H1 (cell line): ENCODE results near the gene PRSS8. TPM values are rescaled to one million over a fixed set of nuclear protein-coding genes. Genes with fewer than 3 reads are reported as not detected.

Source experiments
- POLR2A ChIP-seq, 2 experiments: IDR thresholded peaks; 1 replicate in 1 of 2; 2 replicates in 1 of 2; pipeline ENCODE4 v1.6.1; 2011; ENCODE audit warnings: low read depth in 2 of 2, low read length in 2 of 2, mild to moderate bottlenecking in 2 of 2; ENCODE audit errors: control extremely low read depth in 1 of 2
- SIRT6 ChIP-seq: IDR thresholded peaks from one replicate; pipeline ENCODE4 v1.7.1; 2012; ENCODE audit warnings: low read length, inconsistent platforms
- SP2 ChIP-seq: IDR thresholded peaks from 2 replicates; pipeline ENCODE4 v1.6.1; 2012; ENCODE audit warnings: mild to moderate bottlenecking, low read length, inconsistent platforms
- TAF1 ChIP-seq: IDR thresholded peaks from 2 replicates; pipeline ENCODE4 v1.6.1; 2011; ENCODE audit warnings: mild to moderate bottlenecking, low read depth, low read length
- YY1 ChIP-seq: IDR thresholded peaks from 2 replicates; pipeline ENCODE4 v1.6.1; 2011; ENCODE audit warnings: low read depth, mild to moderate bottlenecking, low read length
- ZNF274 ChIP-seq: IDR thresholded peaks from 2 replicates; pipeline ENCODE4 v1.7.0; 2012; ENCODE audit warnings: low read length, borderline replicate concordance; ENCODE audit errors: extremely low read depth
- polyA plus RNA-seq, 7 experiments: library from polyadenylated mRNA; depleted of rRNA in 3 of 7; stranded (reverse) in 5 of 7; unstranded in 2 of 7; fragments of >200 nt in 5 of 7; fragments of 200-250 nt in 2 of 7; gene quantifications; 1 replicate in 5 of 7; 2 replicates in 1 of 7; 4 replicates in 1 of 7; pipeline versions ENCODE4 v1.2.1 to v1.2.3, GENCODE V29; 2011 to 2013; ENCODE audit warnings: missing spikeins in 2 of 7, mixed read lengths in 2 of 7
- total RNA-seq: library from RNA; stranded (reverse); fragmentation: NEBNext Ultra II Directional; extraction: Animal tissue kit (Norgen Biotek cat#: 25700); gene quantifications from 2 replicates; pipeline ENCODE4 v1.2.1, GENCODE V29; 2021

Gene PRSS8
- total and polyA plus RNA-seq, 2 of the 8 experiments (the other 6 are each of a cell fraction or from before 2014, with no cell fraction given), result 87.7 to 273 TPM

DNA sequence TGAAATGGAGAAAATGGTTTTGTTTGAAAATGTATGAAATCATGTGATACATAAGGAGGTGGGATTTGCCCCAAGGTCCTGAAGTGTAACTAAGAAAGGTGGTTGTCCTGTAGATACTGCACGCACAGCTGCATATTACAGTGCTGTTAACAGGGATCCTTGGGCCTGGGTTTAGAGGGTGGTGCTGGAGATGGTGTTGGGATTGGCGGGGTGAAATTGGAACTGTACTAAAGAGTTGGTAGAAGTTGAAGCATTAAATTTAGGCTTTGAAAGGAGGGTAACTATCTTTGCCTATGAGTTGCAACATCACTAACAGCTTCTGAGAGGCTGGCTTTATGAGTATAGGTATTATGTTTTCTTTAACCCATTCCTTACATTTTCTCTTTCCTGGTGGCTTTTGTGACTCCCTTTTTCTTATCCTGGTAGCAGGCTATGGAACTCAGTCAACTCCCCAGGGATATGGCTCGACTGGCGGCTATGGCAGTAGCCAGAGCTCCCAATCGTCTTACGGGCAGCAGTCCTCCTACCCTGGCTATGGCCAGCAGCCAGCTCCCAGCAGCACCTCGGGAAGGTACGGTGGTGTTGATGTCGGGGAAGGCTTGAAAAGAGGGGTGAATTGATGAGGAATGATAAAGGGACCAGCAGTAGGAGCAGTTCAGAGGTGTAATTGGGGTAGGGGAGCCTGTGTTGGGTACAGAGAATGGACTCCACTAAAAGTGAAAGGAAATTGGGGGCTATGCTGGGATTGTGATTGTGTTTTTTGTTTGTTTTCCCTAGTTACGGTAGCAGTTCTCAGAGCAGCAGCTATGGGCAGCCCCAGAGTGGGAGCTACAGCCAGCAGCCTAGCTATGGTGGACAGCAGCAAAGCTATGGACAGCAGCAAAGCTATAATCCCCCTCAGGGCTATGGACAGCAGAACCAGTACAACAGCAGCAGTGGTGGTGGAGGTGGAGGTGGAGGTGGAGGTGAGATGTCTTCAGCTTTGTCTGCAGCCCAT lies 48.2 kb upstream of the PRSS8 start (continued):
- no peak for TF ChIP-seq ZNF274
- TF ChIP-seq YY1, result no peak
- TF ChIP-seq POLR2A (IDR thresholded peaks at IDR 0.05; ENCODE audit: control extremely low read depth in 1 of 2, low read depth in 2 of 2, low read length in 2 of 2), result peak in 1 of 2 experiments; percentile 43; a peak in 1 of 3 replicates
- TF ChIP-seq TAF1, result no peak
- peak; percentile 22 for TF ChIP-seq SIRT6
- TF ChIP-seq SP2, result no peak
